Body of pancreas (tissue), 4 donors: Measurements from ENCODE around the gene LRRN3. TPM values are rescaled to one million over a fixed set of nuclear protein-coding genes. Genes with fewer than 3 reads are reported as not detected.

Experiments used
- ATAC-seq: fragments of 150-250 bp; one replicate; pipeline ENCODE4 v1.9.1; 2016
- DNase-seq, 4 donors: peaks; one replicate each; pipeline ENCODE4 v3.0.0-alpha.2; 2019
- H3K27ac ChIP-seq, 4 donors: fragments of 200-600 bp; sonication (generic); 1 replicate in 3 of 4; 2 replicates in 1 of 4; pipeline versions ENCODE4 v1.5.1 to v1.6.1; 2016 to 2019; ENCODE audit warnings: mild to moderate bottlenecking in 1 of 4, mixed read lengths in 1 of 4, moderate library complexity in 1 of 4
- H3K27me3 ChIP-seq, 2 donors: fragments of 200-600 bp; sonication (generic); one replicate each; pipeline ENCODE4 v1.6.0; 2016; ENCODE audit warnings: mild to moderate bottlenecking in 1 of 2
- H3K36me3 ChIP-seq, 2 donors: fragments of 200-600 bp; sonication (generic); replicated peaks in 1 of 2; 2 replicates each; pipeline ENCODE4 v1.5.1; 2016; ENCODE audit warnings: low read depth in 2 of 2; ENCODE audit not compliant: insufficient read depth in 1 of 2
- H3K4me1 ChIP-seq: fragments of 200-600 bp; sonication (generic); one replicate; pipeline ENCODE4 v1.6.0; 2016
- H3K4me3 ChIP-seq, 2 donors: fragments of 200-600 bp; sonication (generic); 1 replicate in 1 of 2; 2 replicates in 1 of 2; pipeline ENCODE4 v1.5.1; 2016 to 2019
- H3K9me3 ChIP-seq, 3 donors: fragments of 200-600 bp; sonication (generic); 1 replicate in 2 of 3; 2 replicates in 1 of 3; pipeline ENCODE4 v1.5.1; 2016
- CTCF ChIP-seq, 7 experiments: fragments of 450-650 bp in 4 of 7; fragments of 200-600 bp in 3 of 7; sonication (generic) in 3 of 7; IDR thresholded peaks; one replicate each; pipeline ENCODE4 v1.5.1; 2016 to 2019; ENCODE audit warnings: antibody characterized with exemption in 7 of 7
- POLR2A ChIP-seq, 3 donors: fragments of 450-650 bp; IDR thresholded peaks; one replicate each; pipeline ENCODE4 v1.6.1; 2016; ENCODE audit warnings: antibody characterized with exemption in 3 of 3, mild to moderate bottlenecking in 2 of 3
- WGBS, 2 donors: methylation state at CpG; one replicate each; pipeline ENCODE4 v1.1.5; 2017; 5-methylcytosine and 5-hydroxymethylcytosine counted together
- intact Hi-C: fragments of 100-400 bp; cut with DNase I; formaldehyde crosslinking; loops from one replicate; pipeline ENCODE4 v1.15.1; 2023
- total RNA-seq, 2 donors: library from RNA; depleted of rRNA; stranded (reverse); fragments of >200 nt; gene quantifications; one replicate each; pipeline ENCODE4 v1.1.0, GENCODE V29; 2016

Gene LRRN3
- total RNA-seq, 2 donors from 2014 or later = 0.26 to 2.6 TPM

GRCh38 chr7:111098926-111099250 is 8.0 kb downstream of the LRRN3 start:
- Histone ChIP-seq H3K9me3 (no peaks in the 10 kb centered on the region), H3K4me1 (peaks cover 11% of the 10 kb centered on the region), H3K36me3 (no peaks in the 10 kb centered on the region), H3K4me3 (no peak overlapping the region), H3K27ac (no peak overlapping the region), H3K27me3 (no peaks in the 10 kb centered on the region)
- 24 to 31% methylated on average over 1 of the region's 1 CpG for WGBS, 2 donors
- DNase-seq (no peak), ATAC-seq (no peak)
- TF ChIP-seq CTCF (IDR thresholded peaks at IDR 0.05) (no peak), POLR2A (IDR thresholded peaks at IDR 0.05) (no peak)
- intact Hi-C loops = loop anchor here (10.0 kb wide), 1 partner anchor 386 kb away; no protein-coding TSS in a partner anchor

- H3K4me3 ChIP-seq = no peak overlapping the region
- no peak overlapping the region for H3K27ac ChIP-seq
- no peak for DNase-seq
- no peaks in the 10 kb centered on the region for H3K36me3 ChIP-seq
- H3K4me1 ChIP-seq = peaks cover 11% of the 10 kb centered on the region
- H3K27me3 ChIP-seq = no peaks in the 10 kb centered on the region
- intact Hi-C loops = no loop called here
- no peak for TF ChIP-seq POLR2A (IDR thresholded peaks at IDR 0.05)
- TF ChIP-seq CTCF (IDR thresholded peaks at IDR 0.05) = no peak
- ATAC-seq = no peak
- 96 to 97% methylated on average over 1 of the region's 1 CpG for WGBS, 2 donors
- no peaks in the 10 kb centered on the region for H3K9me3 ChIP-seq
Observed at GRCh38 chr7:111101856-111102646, 11.1 kb downstream of the LRRN3 start.

- WGBS, 2 donors = 17 to 23% methylated on average over 4 of the region's 4 CpGs
- intact Hi-C loops = no loop called here
- TF ChIP-seq CTCF (IDR thresholded peaks at IDR 0.05) (no peak), POLR2A (IDR thresholded peaks at IDR 0.05) (no peak)
- Histone ChIP-seq H3K9me3 (no peaks in the 10 kb centered on the region), H3K36me3 (no peaks in the 10 kb centered on the region), H3K27me3 (no peaks in the 10 kb centered on the region), H3K4me1 (peaks cover 18% of the 10 kb centered on the region), H3K27ac (no peak overlapping the region), H3K4me3 (no peak overlapping the region)
- no peak for ATAC-seq
- DNase-seq = no peak
Observed at GRCh38 chr7:111103136-111103535, 12.2 kb downstream of the LRRN3 start.

GRCh38 chr7:111103678-111104274 is 12.8 kb downstream of the LRRN3 start:
- H3K9me3 ChIP-seq = no peaks in the 10 kb centered on the region
- H3K27me3 ChIP-seq = no peaks in the 10 kb centered on the region
- no peak overlapping the region for H3K4me3 ChIP-seq
- ATAC-seq = no peak
- no peaks in the 10 kb centered on the region for H3K36me3 ChIP-seq
- TF ChIP-seq POLR2A (IDR thresholded peaks at IDR 0.05) (no peak), CTCF (IDR thresholded peaks at IDR 0.05) (no peak)
- DNase-seq = no peak
- H3K27ac ChIP-seq = no peak overlapping the region
- H3K4me1 ChIP-seq = peaks cover 23% of the 10 kb centered on the region
- intact Hi-C loops = no loop called here
- WGBS, 2 donors = 67 to 80% methylated on average over 4 of the region's 4 CpGs

GRCh38 chr7:111104710-111105109 is 13.8 kb downstream of the LRRN3 start:
- Histone ChIP-seq H3K27me3 (no peaks in the 10 kb centered on the region), H3K4me1 (peaks cover 25% of the 10 kb centered on the region), H3K36me3 (no peaks in the 10 kb centered on the region), H3K4me3 (no peak overlapping the region), H3K27ac (no peak overlapping the region), H3K9me3 (no peaks in the 10 kb centered on the region)
- intact Hi-C loops = no loop called here
- no peak for DNase-seq
- no peak for ATAC-seq
- no peak for TF ChIP-seq POLR2A (IDR thresholded peaks at IDR 0.05)
- no peak for TF ChIP-seq CTCF (IDR thresholded peaks at IDR 0.05)
- WGBS, 2 donors = 83 to 93% methylated on average over 3 of the region's 3 CpGs
